Epithelial cell of esophagus (primary cell): ENCODE measurements around the gene WSCD2.

Experiments used
- DNase-seq: peaks from one replicate; pipeline ENCODE4 v3.0.0; 2010; ENCODE audit warnings: low read depth
- H3K4me3 ChIP-seq: 2 replicates; pipeline ENCODE4 v1.5.1; 2011; ENCODE audit warnings: mild to moderate bottlenecking, low read length, control low read depth
- CTCF ChIP-seq: IDR thresholded peaks from 2 replicates; pipeline ENCODE4 v1.5.1; 2011; ENCODE audit warnings: low read depth, mild to moderate bottlenecking, low read length, control low read depth, inconsistent platforms; ENCODE audit not compliant: insufficient read depth; ENCODE audit errors: missing control alignments

WSCD2 gene

GRCh38 chr12:108193917-108194316 is 64.8 kb downstream of the WSCD2 start:
- no peak overlapping the region for H3K4me3 ChIP-seq
- TF ChIP-seq CTCF = peak; percentile 57
- peak; percentile 26 for DNase-seq

GRCh38 chr12:108194585-108194984 is 65.5 kb downstream of the WSCD2 start:
- H3K4me3 ChIP-seq = no peak overlapping the region
- TF ChIP-seq CTCF = no peak
- DNase-seq = no peak

DNA sequence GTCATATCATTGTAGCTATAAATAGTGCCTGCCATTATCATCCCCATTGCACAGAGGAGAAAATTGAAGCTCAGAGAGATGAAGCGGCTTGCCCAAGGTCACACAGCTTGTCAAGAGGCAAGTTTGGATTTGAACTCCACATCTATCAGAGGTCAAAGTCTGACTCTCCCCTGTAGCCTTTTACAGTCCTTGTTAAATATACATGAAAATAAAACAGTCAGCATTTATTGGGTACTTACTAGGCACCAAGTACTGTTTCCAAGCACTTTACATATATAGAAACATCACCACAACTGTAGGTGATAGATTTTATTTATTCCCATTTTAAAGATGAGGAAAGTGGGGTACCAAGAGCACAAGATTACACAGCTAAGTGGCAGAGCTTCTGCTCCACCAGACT is 67.2 kb downstream of the WSCD2 start:
- no peak for TF ChIP-seq CTCF
- DNase-seq = no peak

DNA sequence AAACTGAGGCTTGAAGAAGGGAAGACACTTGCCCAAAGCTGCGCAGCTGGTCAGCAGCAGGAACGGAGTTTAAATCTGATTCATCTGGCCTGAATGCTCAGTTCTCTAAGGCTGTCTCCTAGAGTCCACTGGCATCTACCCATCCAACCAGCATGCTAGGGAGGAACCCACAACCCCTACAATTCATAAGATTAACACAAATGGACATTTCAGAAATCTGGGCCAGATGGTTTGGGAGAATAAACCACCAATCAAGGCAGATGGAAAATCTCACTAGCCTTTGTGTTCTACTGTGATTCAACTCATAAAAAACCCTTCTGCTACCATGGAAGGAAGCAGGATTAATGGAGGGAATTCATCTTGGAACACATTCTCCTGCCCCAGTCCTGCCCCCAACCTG is 67.8 kb downstream of the WSCD2 start:
- no peak overlapping the region for H3K4me3 ChIP-seq
- no peak for TF ChIP-seq CTCF
- DNase-seq = no peak

More for the DNA sequence above, 67.2 kb downstream of the WSCD2 start:
- H3K4me3 ChIP-seq = no peak overlapping the region

DNA sequence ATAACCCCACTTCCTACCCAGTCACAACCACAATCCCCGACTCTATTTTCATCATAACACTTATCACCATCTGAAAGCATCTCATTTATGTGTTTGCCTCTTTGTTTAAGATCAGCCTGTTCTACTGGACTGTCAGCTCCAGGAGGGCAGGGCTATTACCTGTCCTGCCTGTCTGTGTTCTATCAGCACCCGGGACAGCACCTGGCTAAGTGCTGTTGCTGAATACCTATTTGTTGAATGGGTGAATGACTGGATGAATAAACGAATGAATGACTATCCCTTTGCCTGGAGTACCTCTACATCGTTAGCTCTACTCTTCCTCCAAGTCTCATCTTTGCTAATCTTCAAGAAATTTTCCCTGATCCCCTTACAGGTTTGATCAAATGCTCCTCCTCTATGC is 69.0 kb downstream of the WSCD2 start:
- TF ChIP-seq CTCF = no peak
- no peak for DNase-seq
- no peak overlapping the region for H3K4me3 ChIP-seq

- no peak for DNase-seq
- no peak overlapping the region for H3K4me3 ChIP-seq
- TF ChIP-seq CTCF = no peak
Observed at GRCh38 chr12:108199106-108199505, 70.0 kb downstream of the WSCD2 start.

DNA sequence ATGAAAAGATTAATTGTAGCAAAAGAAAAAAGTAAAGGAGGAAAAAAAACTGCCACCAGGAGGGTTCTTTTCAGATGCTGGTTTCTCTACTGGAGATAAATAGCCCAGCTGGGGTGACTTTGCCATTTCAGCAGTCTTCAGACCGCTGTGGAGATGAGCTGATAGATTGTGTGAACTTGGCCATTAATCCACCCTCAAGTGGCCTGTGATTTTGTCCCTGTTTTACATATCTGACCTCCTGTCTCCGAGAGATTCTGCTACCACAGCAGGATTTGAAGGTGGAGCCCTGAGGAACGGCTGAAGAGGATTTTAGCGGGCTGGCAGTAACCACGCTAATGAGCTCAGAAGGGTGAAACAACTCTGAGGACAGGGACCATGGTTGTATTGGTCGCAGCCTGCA is 72.7 kb downstream of the WSCD2 start:
- TF ChIP-seq CTCF = no peak
- no peak overlapping the region for H3K4me3 ChIP-seq
- no peak for DNase-seq
